ENCODE data around the gene VIPR2.
"Not testable (repeated sequence)": the region's sequence is repeated elsewhere in the genome, so short reads cannot be mapped to it uniquely, and the experiment has no call there.

VIPR2 gene

GRCh38 chr7:159136846-159137245 is 7.8 kb downstream of the VIPR2 start:
- ChIA-PET CTCF (no interaction called here), POLR2A (ENCODE audit: low non-redundant PET) (no interaction called here)
- no peak for TF ChIP-seq CTCF (conservative IDR thresholded peaks at IDR 0.05; ENCODE audit: low read depth)
- no peak for DNase-seq (ENCODE audit: low spot score)
- no peak overlapping the region for H3K27ac ChIP-seq

- ChIA-PET POLR2A (ENCODE audit: low non-redundant PET) (no interaction called here), CTCF (no interaction called here)
- TF ChIP-seq CTCF (conservative IDR thresholded peaks at IDR 0.05; ENCODE audit: low read depth) = no peak
- no peak for DNase-seq (ENCODE audit: low spot score)
- no peak overlapping the region for H3K27ac ChIP-seq
Measured at GRCh38 chr7:159136442-159136841, 8.2 kb downstream of the VIPR2 start.

- no peak overlapping the region for H3K27ac ChIP-seq
- POLR2A ChIA-PET (ENCODE audit: low non-redundant PET) = no interaction called here
- CTCF ChIA-PET = no interaction called here
- no peak for TF ChIP-seq CTCF (conservative IDR thresholded peaks at IDR 0.05; ENCODE audit: low read depth)
- no peak for DNase-seq (ENCODE audit: low spot score)
Measured at GRCh38 chr7:159136013-159136412, 8.7 kb downstream of the VIPR2 start.

GRCh38 chr7:159132670-159133443 is 11.8 kb downstream of the VIPR2 start:
- CTCF ChIA-PET = interaction anchor here (0.6 kb wide), 1 partner anchor 44 kb away, joined by 3 read pairs; no protein-coding TSS in a partner anchor
- H3K27ac ChIP-seq; POLR2A ChIA-PET (ENCODE audit: low non-redundant PET); DNase-seq (ENCODE audit: low spot score): not testable (repeated sequence)

- no peak for TF ChIP-seq CTCF (conservative IDR thresholded peaks at IDR 0.05; ENCODE audit: low read depth)
- CTCF ChIA-PET = no interaction called here
- DNase-seq (ENCODE audit: low spot score) = no peak
- POLR2A ChIA-PET (ENCODE audit: low non-redundant PET) = no interaction called here
- H3K27ac ChIP-seq = no peak overlapping the region
Measured at GRCh38 chr7:159130820-159131219, 13.8 kb downstream of the VIPR2 start.

- ChIA-PET POLR2A (ENCODE audit: low non-redundant PET) (no interaction called here), CTCF (no interaction called here)
- no peak overlapping the region for H3K27ac ChIP-seq
- no peak for TF ChIP-seq CTCF (conservative IDR thresholded peaks at IDR 0.05; ENCODE audit: low read depth)
- no peak for DNase-seq (ENCODE audit: low spot score)
Measured at GRCh38 chr7:159130199-159130775, 14.4 kb downstream of the VIPR2 start.

GRCh38 chr7:159128767-159129166 is 15.9 kb downstream of the VIPR2 start:
- no peak for TF ChIP-seq CTCF (conservative IDR thresholded peaks at IDR 0.05; ENCODE audit: low read depth)
- ChIA-PET POLR2A (ENCODE audit: low non-redundant PET) (no interaction called here), CTCF (no interaction called here)
- no peak overlapping the region for H3K27ac ChIP-seq
- DNase-seq (ENCODE audit: low spot score) = no peak
